SK-N-SH (cell line): ENCODE results near the gene BCR.

Source experiments
- EP300 ChIP-seq, 2 experiments: IDR thresholded peaks; 2 replicates each; pipeline versions ENCODE4 v1.4.0 to v1.6.1; 2012; ENCODE audit warnings: borderline replicate concordance in 1 of 2, low read depth in 1 of 2, low read length in 1 of 2
- RAD21 ChIP-seq: IDR thresholded peaks from 2 replicates; pipeline ENCODE4 v1.6.1; 2012; ENCODE audit warnings: mild to moderate bottlenecking, low read length
- RCOR1 ChIP-seq: fragments of 150-350 bp; IDR thresholded peaks from 2 replicates; pipeline ENCODE4 v1.6.1; 2017; ENCODE audit warnings: antibody characterized with exemption, low read length
- TF ChIP-seq, protein P1 (sequence below): fragments of 200-600 bp; sonication (generic); IDR thresholded peaks from 2 replicates; pipeline ENCODE4 v1.6.1; 2017; ENCODE audit warnings: antibody characterized with exemption, mild to moderate bottlenecking, moderate library complexity
- TF ChIP-seq, protein P2 (sequence below): IDR thresholded peaks from 2 replicates; pipeline ENCODE4 v1.6.1; 2012; ENCODE audit warnings: mild to moderate bottlenecking, low read depth, low read length, moderate library complexity

DNA sequence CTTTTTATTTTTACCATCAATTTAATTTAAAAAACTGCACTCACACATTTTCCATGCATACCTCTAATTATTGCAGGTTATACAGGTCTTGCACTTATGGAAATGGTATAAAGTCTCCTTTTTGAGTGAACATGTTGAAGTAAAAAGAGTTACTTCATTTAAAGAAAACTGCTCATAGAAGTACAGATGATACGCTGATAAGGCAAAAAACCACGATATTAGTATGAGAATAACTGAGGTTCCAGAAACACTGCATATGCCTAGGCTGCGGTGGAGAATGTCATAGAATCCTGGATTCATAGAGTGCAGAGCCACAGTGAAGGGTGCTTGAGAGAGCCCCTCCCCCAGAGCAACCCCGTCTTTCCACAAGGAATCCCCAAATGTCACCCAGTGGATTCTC, 175.8 kb downstream of the BCR start:
- TF ChIP-seq RAD21 = no peak
- TF ChIP-seq, protein P1, sequence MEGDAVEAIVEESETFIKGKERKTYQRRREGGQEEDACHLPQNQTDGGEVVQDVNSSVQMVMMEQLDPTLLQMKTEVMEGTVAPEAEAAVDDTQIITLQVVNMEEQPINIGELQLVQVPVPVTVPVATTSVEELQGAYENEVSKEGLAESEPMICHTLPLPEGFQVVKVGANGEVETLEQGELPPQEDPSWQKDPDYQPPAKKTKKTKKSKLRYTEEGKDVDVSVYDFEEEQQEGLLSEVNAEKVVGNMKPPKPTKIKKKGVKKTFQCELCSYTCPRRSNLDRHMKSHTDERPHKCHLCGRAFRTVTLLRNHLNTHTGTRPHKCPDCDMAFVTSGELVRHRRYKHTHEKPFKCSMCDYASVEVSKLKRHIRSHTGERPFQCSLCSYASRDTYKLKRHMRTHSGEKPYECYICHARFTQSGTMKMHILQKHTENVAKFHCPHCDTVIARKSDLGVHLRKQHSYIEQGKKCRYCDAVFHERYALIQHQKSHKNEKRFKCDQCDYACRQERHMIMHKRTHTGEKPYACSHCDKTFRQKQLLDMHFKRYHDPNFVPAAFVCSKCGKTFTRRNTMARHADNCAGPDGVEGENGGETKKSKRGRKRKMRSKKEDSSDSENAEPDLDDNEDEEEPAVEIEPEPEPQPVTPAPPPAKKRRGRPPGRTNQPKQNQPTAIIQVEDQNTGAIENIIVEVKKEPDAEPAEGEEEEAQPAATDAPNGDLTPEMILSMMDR = no peak
- no peak for TF ChIP-seq RCOR1
- no peak for TF ChIP-seq EP300 (IDR thresholded peaks at IDR 0.05; ENCODE audit: borderline replicate concordance in 1 of 2, low read depth in 1 of 2, low read length in 1 of 2)
- TF ChIP-seq, protein P2, sequence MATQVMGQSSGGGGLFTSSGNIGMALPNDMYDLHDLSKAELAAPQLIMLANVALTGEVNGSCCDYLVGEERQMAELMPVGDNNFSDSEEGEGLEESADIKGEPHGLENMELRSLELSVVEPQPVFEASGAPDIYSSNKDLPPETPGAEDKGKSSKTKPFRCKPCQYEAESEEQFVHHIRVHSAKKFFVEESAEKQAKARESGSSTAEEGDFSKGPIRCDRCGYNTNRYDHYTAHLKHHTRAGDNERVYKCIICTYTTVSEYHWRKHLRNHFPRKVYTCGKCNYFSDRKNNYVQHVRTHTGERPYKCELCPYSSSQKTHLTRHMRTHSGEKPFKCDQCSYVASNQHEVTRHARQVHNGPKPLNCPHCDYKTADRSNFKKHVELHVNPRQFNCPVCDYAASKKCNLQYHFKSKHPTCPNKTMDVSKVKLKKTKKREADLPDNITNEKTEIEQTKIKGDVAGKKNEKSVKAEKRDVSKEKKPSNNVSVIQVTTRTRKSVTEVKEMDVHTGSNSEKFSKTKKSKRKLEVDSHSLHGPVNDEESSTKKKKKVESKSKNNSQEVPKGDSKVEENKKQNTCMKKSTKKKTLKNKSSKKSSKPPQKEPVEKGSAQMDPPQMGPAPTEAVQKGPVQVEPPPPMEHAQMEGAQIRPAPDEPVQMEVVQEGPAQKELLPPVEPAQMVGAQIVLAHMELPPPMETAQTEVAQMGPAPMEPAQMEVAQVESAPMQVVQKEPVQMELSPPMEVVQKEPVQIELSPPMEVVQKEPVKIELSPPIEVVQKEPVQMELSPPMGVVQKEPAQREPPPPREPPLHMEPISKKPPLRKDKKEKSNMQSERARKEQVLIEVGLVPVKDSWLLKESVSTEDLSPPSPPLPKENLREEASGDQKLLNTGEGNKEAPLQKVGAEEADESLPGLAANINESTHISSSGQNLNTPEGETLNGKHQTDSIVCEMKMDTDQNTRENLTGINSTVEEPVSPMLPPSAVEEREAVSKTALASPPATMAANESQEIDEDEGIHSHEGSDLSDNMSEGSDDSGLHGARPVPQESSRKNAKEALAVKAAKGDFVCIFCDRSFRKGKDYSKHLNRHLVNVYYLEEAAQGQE = no peak
